CD14-positive monocyte (primary cell): Measurements from ENCODE around the gene ERMAP. TPM values are rescaled to one million over a fixed set of nuclear protein-coding genes. Genes with fewer than 3 reads are reported as not detected.
A peak's percentile ranks its signal among the peaks of the same experiment; 100 is the strongest.

Experiments used
- DNase-seq, 3 donors: peaks; one replicate each; pipeline ENCODE4 v3.0.0-alpha.2; 2011 to 2022
- H2AFZ ChIP-seq: 2 replicates; pipeline ENCODE4 v1.6.0; 2012; ENCODE audit warnings: mild to moderate bottlenecking, low read depth, low read length, inconsistent platforms; ENCODE audit not compliant: insufficient read depth, poor library complexity, severe bottlenecking
- H3K27ac ChIP-seq, 2 donors: 1 replicate in 1 of 2; 2 replicates in 1 of 2; pipeline ENCODE4 v1.5.1; 2012 to 2013; ENCODE audit warnings: low read length in 2 of 2, control low read depth in 1 of 2, inconsistent platforms in 1 of 2, low read depth in 1 of 2, mild to moderate bottlenecking in 1 of 2
- H3K27me3 ChIP-seq, 2 donors: one replicate each; pipeline versions ENCODE4 v1.6.0 to v1.6.1; 2011 to 2013; ENCODE audit warnings: low read length in 2 of 2; ENCODE audit not compliant: control insufficient read depth in 2 of 2, insufficient read depth in 2 of 2
- H3K36me3 ChIP-seq, 2 donors: replicated peaks in 1 of 2; 1 replicate in 1 of 2; 2 replicates in 1 of 2; pipeline versions ENCODE4 v1.5.1 to v1.6.1; 2012 to 2013; ENCODE audit warnings: low read length in 2 of 2, control low read depth in 1 of 2, inconsistent platforms in 1 of 2, mild to moderate bottlenecking in 1 of 2; ENCODE audit not compliant: insufficient read depth in 2 of 2, control insufficient read depth in 1 of 2
- H3K4me1 ChIP-seq, 2 donors: 1 replicate in 1 of 2; 2 replicates in 1 of 2; pipeline versions ENCODE4 v1.5.1 to v1.6.1; 2012 to 2013; ENCODE audit warnings: low read length in 2 of 2, control low read depth in 1 of 2, inconsistent platforms in 1 of 2, mild to moderate bottlenecking in 1 of 2, moderate library complexity in 1 of 2; ENCODE audit not compliant: insufficient read depth in 2 of 2, control insufficient read depth in 1 of 2
- H3K4me2 ChIP-seq: replicated peaks from 2 replicates; pipeline ENCODE3; 2012; ENCODE audit warnings: low read length, moderate library complexity, mild to moderate bottlenecking; ENCODE audit not compliant: poor library complexity, severe bottlenecking; ENCODE audit errors: extremely low read depth
- H3K4me3 ChIP-seq, 3 experiments: fragments of 200-600 bp in 1 of 3; sonication (generic) in 1 of 3; replicated peaks in 1 of 3; 1 replicate in 2 of 3; 2 replicates in 1 of 3; pipeline ENCODE4 v1.5.1; 2011 to 2013; ENCODE audit warnings: low read length in 3 of 3, mild to moderate bottlenecking in 3 of 3, control low read depth in 2 of 3, low read depth in 2 of 3, inconsistent platforms in 1 of 3, moderate library complexity in 1 of 3
- H3K79me2 ChIP-seq: 2 replicates; pipeline ENCODE4 v1.6.0; 2012; ENCODE audit warnings: mild to moderate bottlenecking, control low read depth, inconsistent platforms, low read length, moderate library complexity; ENCODE audit not compliant: insufficient read depth
- H3K9ac ChIP-seq: 2 replicates; pipeline ENCODE4 v1.6.0; 2017; ENCODE audit warnings: low read length, mild to moderate bottlenecking; ENCODE audit not compliant: insufficient read depth, poor library complexity, severe bottlenecking
- H3K9me3 ChIP-seq, 2 donors: replicated peaks in 1 of 2; 1 replicate in 1 of 2; 2 replicates in 1 of 2; pipeline versions ENCODE4 v1.5.1 to v1.6.1; 2012 to 2013; ENCODE audit warnings: low read length in 2 of 2, control low read depth in 1 of 2; ENCODE audit not compliant: control insufficient read depth in 1 of 2, insufficient read depth in 1 of 2
- H4K20me1 ChIP-seq: 2 replicates; pipeline ENCODE4 v1.6.0; 2012; ENCODE audit warnings: mild to moderate bottlenecking, low read length, control low read depth, moderate library complexity; ENCODE audit not compliant: insufficient read depth
- H3K27ac Mint-ChIP-seq, 7 donors: one replicate each; pipeline ENCODE4 v1.8.0; 2020; ENCODE audit warnings: mild to moderate bottlenecking in 7 of 7, mixed read lengths in 7 of 7, moderate library complexity in 6 of 7, inconsistent platforms in 2 of 7
- H3K27me3 Mint-ChIP-seq, 3 donors: one replicate each; pipeline ENCODE4 v1.8.0; 2021 to 2022; ENCODE audit warnings: low read depth in 3 of 3, mild to moderate bottlenecking in 3 of 3, mixed read lengths in 3 of 3, moderate library complexity in 3 of 3, inconsistent platforms in 1 of 3
- H3K36me3 Mint-ChIP-seq, 2 donors: one replicate each; pipeline ENCODE4 v1.8.0; 2020; ENCODE audit warnings: mixed read lengths in 2 of 2, inconsistent platforms in 1 of 2, mild to moderate bottlenecking in 1 of 2
- H3K4me1 Mint-ChIP-seq: one replicate; pipeline ENCODE4 v1.8.0; 2020; ENCODE audit warnings: mild to moderate bottlenecking, mixed read lengths
- H3K4me3 Mint-ChIP-seq, 2 donors: one replicate each; pipeline ENCODE4 v1.8.0; 2020; ENCODE audit warnings: mild to moderate bottlenecking in 2 of 2, mixed read lengths in 2 of 2, moderate library complexity in 1 of 2
- H3K9me3 Mint-ChIP-seq, 7 donors: one replicate each; pipeline ENCODE4 v1.8.0; 2020 to 2022; ENCODE audit warnings: mixed read lengths in 7 of 7, mild to moderate bottlenecking in 6 of 7, moderate library complexity in 6 of 7, inconsistent platforms in 2 of 7
- WGBS: methylation state at CpG from one replicate; pipeline ENCODE4 v1.1.5; 2013; ENCODE audit warnings: missing lambda C conversion rate; ENCODE audit not compliant: insufficient coverage; 5-methylcytosine and 5-hydroxymethylcytosine counted together
- intact Hi-C, 2 donors: fragments of 100-400 bp; cut with micrococcal nuclease; formaldehyde crosslinking; loops; one replicate each; pipeline versions ENCODE4 v1.15.0 to v1.15.1; 2023
- polyA plus RNA-seq, 3 donors: library from polyadenylated mRNA; depleted of rRNA in 1 of 3; unstranded in 2 of 3; stranded (reverse) in 1 of 3; fragments of 300-500 nt in 2 of 3; fragments of >200 nt in 1 of 3; fragmentation: Illumina TruSeq in 2 of 3; gene quantifications; 1 replicate in 2 of 3; 2 replicates in 1 of 3; pipeline ENCODE4 v1.2.3, GENCODE V29; 2012 to 2021
- TF ChIP-seq, protein P1 (sequence below): fragments of 200-600 bp; IDR thresholded peaks from one replicate; pipeline ENCODE4 v1.8.0; 2022; ENCODE audit warnings: antibody characterized with exemption, mild to moderate bottlenecking

Gene ERMAP
- polyA plus RNA-seq, 3 donors = 6.0 to 22.7 (median 8.4) TPM

DNA sequence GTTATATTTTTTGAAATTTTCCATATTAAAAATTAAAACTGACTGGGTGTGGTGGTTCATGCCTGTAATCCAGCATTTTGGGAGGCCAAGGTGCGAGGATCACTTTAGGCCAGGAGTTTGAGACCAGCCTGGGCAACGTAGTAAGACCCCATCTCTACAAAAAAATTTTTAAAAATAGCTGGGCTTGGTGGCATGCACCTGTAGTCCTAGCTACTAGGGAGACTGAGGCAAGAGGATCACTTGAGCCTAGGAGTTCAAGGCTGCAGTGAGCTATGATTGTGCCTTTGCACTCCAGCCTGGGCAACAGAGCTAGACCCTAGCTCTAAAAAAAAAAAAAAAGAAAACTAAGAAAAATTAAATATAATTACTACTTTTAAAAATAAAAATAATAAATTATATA is 4.8 kb downstream of the ERMAP start:
- Mint-ChIP-seq H3K36me3 (peaks cover 25 to 35% of the 10 kb centered on the region in 2 donors), H3K27me3 (no peaks in the 10 kb centered on the region), H3K9me3 (no peaks in the 10 kb centered on the region), H3K4me3 (no peak overlapping the region), H3K4me1 (peaks cover 38% of the 10 kb centered on the region), H3K27ac (no peak overlapping the region)
- Histone ChIP-seq H3K36me3 (peaks cover 0 to 12% of the 10 kb centered on the region in 2 donors), H2AFZ (no peak overlapping the region), H3K4me1 (peaks cover 12 to 25% of the 10 kb centered on the region in 2 donors), H3K27me3 (no peaks in the 10 kb centered on the region), H3K9ac (no peak overlapping the region), H3K79me2 (peaks cover 39% of the 10 kb centered on the region), H4K20me1 (peaks cover 34% of the 10 kb centered on the region), H3K27ac (no peak overlapping the region), H3K4me3 (no peak overlapping the region), H3K9me3 (no peaks in the 10 kb centered on the region), H3K4me2 (no peak overlapping the region)
- WGBS = no CpG with 5 or more reads among the region's 2 CpGs
- TF ChIP-seq, protein P1, sequence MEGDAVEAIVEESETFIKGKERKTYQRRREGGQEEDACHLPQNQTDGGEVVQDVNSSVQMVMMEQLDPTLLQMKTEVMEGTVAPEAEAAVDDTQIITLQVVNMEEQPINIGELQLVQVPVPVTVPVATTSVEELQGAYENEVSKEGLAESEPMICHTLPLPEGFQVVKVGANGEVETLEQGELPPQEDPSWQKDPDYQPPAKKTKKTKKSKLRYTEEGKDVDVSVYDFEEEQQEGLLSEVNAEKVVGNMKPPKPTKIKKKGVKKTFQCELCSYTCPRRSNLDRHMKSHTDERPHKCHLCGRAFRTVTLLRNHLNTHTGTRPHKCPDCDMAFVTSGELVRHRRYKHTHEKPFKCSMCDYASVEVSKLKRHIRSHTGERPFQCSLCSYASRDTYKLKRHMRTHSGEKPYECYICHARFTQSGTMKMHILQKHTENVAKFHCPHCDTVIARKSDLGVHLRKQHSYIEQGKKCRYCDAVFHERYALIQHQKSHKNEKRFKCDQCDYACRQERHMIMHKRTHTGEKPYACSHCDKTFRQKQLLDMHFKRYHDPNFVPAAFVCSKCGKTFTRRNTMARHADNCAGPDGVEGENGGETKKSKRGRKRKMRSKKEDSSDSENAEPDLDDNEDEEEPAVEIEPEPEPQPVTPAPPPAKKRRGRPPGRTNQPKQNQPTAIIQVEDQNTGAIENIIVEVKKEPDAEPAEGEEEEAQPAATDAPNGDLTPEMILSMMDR = no peak
- intact Hi-C loops = no loop called here
- no peak for DNase-seq

DNA sequence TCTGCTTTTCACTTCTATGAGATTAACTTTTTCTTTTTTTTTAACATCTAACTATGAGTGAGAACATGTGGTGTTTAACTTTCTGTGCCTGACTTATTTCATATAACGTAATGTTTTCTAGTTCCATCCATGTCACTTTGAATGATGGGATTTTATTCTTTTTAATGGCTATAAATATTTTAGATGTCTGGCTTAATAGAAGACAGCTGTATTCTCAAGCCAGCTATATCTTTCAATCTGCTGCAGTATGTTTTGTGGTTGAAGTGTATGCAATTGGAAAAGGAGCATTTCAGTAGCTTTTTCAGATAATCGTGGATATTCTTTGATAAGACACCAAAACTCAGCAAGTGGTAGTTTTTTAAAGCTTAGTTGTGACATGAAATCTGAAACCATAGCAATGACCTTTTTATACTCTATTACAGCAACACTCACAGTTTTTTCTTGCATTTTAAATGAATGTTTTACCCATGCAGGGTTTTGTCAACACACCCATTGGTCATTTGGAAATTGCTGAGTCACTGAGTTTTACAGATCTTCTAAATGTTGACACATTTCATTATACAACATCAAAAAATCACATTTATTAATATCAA is 6.0 kb downstream of the ERMAP start:
- Histone ChIP-seq H3K27ac (peak overlapping the region in 1 of 2 donors; percentile 1), H3K36me3 (peaks cover 0 to 24% of the 10 kb centered on the region in 2 donors), H3K4me3 (no peak overlapping the region), H3K4me2 (no peak overlapping the region), H3K9me3 (no peaks in the 10 kb centered on the region), H3K9ac (no peak overlapping the region), H3K4me1 (peaks cover 7 to 19% of the 10 kb centered on the region in 2 donors), H3K27me3 (no peaks in the 10 kb centered on the region), H2AFZ (no peak overlapping the region), H3K79me2 (peaks cover 34% of the 10 kb centered on the region), H4K20me1 (peaks cover 32% of the 10 kb centered on the region)
- Mint-ChIP-seq H3K27ac (peak overlapping the region in 6 of 7 donors; percentile 18 to 62 (median 32)), H3K27me3 (no peaks in the 10 kb centered on the region), H3K4me1 (peaks cover 32% of the 10 kb centered on the region), H3K4me3 (no peak overlapping the region), H3K36me3 (peaks cover 29 to 42% of the 10 kb centered on the region in 2 donors), H3K9me3 (no peaks in the 10 kb centered on the region)
- WGBS = no CpG with 5 or more reads among the region's 2 CpGs
- DNase-seq = no peak
- TF ChIP-seq, protein P1 = no peak
- intact Hi-C loops = no loop called here
